Measurements from ENCODE around the gene ARHGEF4. TPM values are rescaled to one million over a fixed set of nuclear protein-coding genes. Genes with fewer than 3 reads are reported as not detected.

The ARHGEF4 gene
- total and polyA plus RNA-seq, 2 donors (not counting 3 experiments of a cell fraction or from before 2014, with no cell fraction given): not detected

GRCh38 chr2:130821867-130822266, 14.8 kb upstream of the ARHGEF4 start:
- H3K27me3 ChIP-seq (ENCODE audit: control insufficient read depth in 2 of 2, insufficient read depth in 2 of 2, low read length in 2 of 2): no peaks in the 10 kb centered on the region
- H3K27ac ChIP-seq (ENCODE audit: insufficient read depth, low read depth, low read length): no peak overlapping the region
- H3K9me3 ChIP-seq (replicated peaks; ENCODE audit: control insufficient read depth, insufficient read depth, low read length): no peaks in the 10 kb centered on the region
- ChIA-PET CTCF (interaction anchor here (2.7 kb wide), 1 partner anchor 24 kb away, joined by 11 read pairs; no protein-coding TSS in a partner anchor), POLR2A (no interaction called here)
- H4K20me1 ChIP-seq (replicated peaks; ENCODE audit: control insufficient read depth, extremely low read depth, insufficient read depth, low read length): no peaks in the 10 kb centered on the region
- intact Hi-C loops (cut with micrococcal nuclease) (no loop called here), dilution Hi-C loops (cut with MboI; ENCODE audit: extremely low pct_ligation_motif_present, low sequenced_read_pairs) (no loop called here)
- no peak overlapping the region for H3K4me2 ChIP-seq (ENCODE audit: insufficient read depth, low read length)
- H2AFZ ChIP-seq (ENCODE audit: low read depth, low read length): no peak overlapping the region
- no peaks in the 10 kb centered on the region for H3K79me2 ChIP-seq (ENCODE audit: control insufficient read depth, insufficient read depth, low read length)
- no peaks in the 10 kb centered on the region for H3K4me1 ChIP-seq (ENCODE audit: control insufficient read depth, extremely low read depth, insufficient read depth, low read length)
- no peak overlapping the region for H3K4me3 ChIP-seq (replicated peaks in 1 of 3; ENCODE audit: insufficient read depth in 1 of 3, low read depth in 1 of 3, low read length in 3 of 3)
- no peak overlapping the region for H3K9ac ChIP-seq (replicated peaks; ENCODE audit: extremely low read depth, insufficient read depth, low read length)
- BruUV-seq (replicated peaks): no TSS peak
- no peaks in the 10 kb centered on the region for H3K36me3 ChIP-seq (ENCODE audit: control insufficient read depth in 2 of 2, extremely low read depth in 1 of 2, insufficient read depth in 2 of 2, low read length in 2 of 2)
- TF ChIP-seq POLR2AphosphoS5 (IDR thresholded peaks at IDR 0.05; ENCODE audit: insufficient read depth, low read depth, low read length): no peak
- TF ChIP-seq MAX (IDR thresholded peaks at IDR 0.05; ENCODE audit: insufficient read depth, insufficient read length): no peak
- TF ChIP-seq MYC (IDR thresholded peaks at IDR 0.05; ENCODE audit: low read depth, low read length): no peak
- TF ChIP-seq CTCF (IDR thresholded peaks at IDR 0.05; ENCODE audit: extremely low read depth in 1 of 2, insufficient read depth in 1 of 2, low read depth in 1 of 2, low read length in 2 of 2): no peak
- TF ChIP-seq FOS (IDR thresholded peaks at IDR 0.05; ENCODE audit: borderline replicate concordance, insufficient read depth, low read length): no peak
- no peak for TF ChIP-seq EZH2 (IDR thresholded peaks at IDR 0.05; ENCODE audit: borderline replicate concordance, low read depth, low read length, severe bottlenecking)
- TF ChIP-seq GATA2 (IDR thresholded peaks at IDR 0.05; ENCODE audit: insufficient read depth, insufficient read length, low read depth, low read length): no peak
- TF ChIP-seq POLR2A (IDR thresholded peaks at IDR 0.05; ENCODE audit: low read depth, low read length): no peak
- no peak for FAIRE-seq
- no peak for DNase-seq (ENCODE audit: low read depth, low spot score)
- no peaks in the 10 kb centered on the region for H3K9me1 ChIP-seq (replicated peaks; ENCODE audit: control insufficient read depth, extremely low read depth, insufficient read depth, low read length)

Data from endothelial cell of umbilical vein (primary cell).